KMS-11 (cell line): ENCODE measurements around the gene THOP1.

Experiments
- H2AFZ ChIP-seq: fragments of 200-600 bp; sonication (generic); 2 replicates; pipeline ENCODE4 v1.6.1; 2016; ENCODE audit warnings: antibody characterized with exemption, mixed run types, low read depth
- H3K27ac ChIP-seq: fragments of 200-600 bp; sonication (generic); 2 replicates; pipeline ENCODE4 v1.6.1; 2016; ENCODE audit warnings: mild to moderate bottlenecking, mixed run types
- H3K27me3 ChIP-seq: fragments of 200-600 bp; sonication (generic); 2 replicates; pipeline ENCODE4 v1.6.1; 2017; ENCODE audit warnings: mild to moderate bottlenecking, low read depth, mixed run types, moderate library complexity; ENCODE audit not compliant: insufficient read depth
- H3K36me3 ChIP-seq: fragments of 200-600 bp; sonication (generic); 2 replicates; pipeline ENCODE4 v1.6.1; 2017; ENCODE audit warnings: mild to moderate bottlenecking, mixed run types; ENCODE audit not compliant: insufficient read depth
- H3K4me1 ChIP-seq: fragments of 200-600 bp; sonication (generic); 2 replicates; pipeline ENCODE4 v1.6.1; 2016; ENCODE audit warnings: mild to moderate bottlenecking, low read depth, mixed run types; ENCODE audit not compliant: poor library complexity, severe bottlenecking
- H3K4me2 ChIP-seq: fragments of 200-600 bp; sonication (generic); 2 replicates; pipeline ENCODE4 v1.7.0; 2016; ENCODE audit warnings: mild to moderate bottlenecking, mixed run types
- H3K4me3 ChIP-seq: fragments of 200-600 bp; sonication (generic); IDR thresholded peaks from 2 replicates; pipeline ENCODE4 v1.6.1; 2017; ENCODE audit warnings: low read depth, low read length, mixed read lengths; ENCODE audit not compliant: insufficient read depth
- H3K79me2 ChIP-seq: fragments of 200-600 bp; sonication (generic); 2 replicates; pipeline ENCODE4 v1.6.1; 2016; ENCODE audit warnings: low read depth, mixed run types; ENCODE audit not compliant: insufficient read depth
- H3K9ac ChIP-seq: fragments of 200-600 bp; sonication (generic); 2 replicates; pipeline ENCODE4 v1.6.1; 2016; ENCODE audit warnings: mild to moderate bottlenecking, mixed run types
- H4K20me1 ChIP-seq: fragments of 200-600 bp; sonication (generic); 2 replicates; pipeline ENCODE4 v1.6.1; 2016; ENCODE audit warnings: mild to moderate bottlenecking, mixed run types; ENCODE audit not compliant: insufficient read depth
- TF ChIP-seq, protein P1 (sequence below): fragments of 200-600 bp; sonication (generic); conservative IDR thresholded peaks from 2 replicates; pipeline ENCODE4 v1.6.1; 2017; ENCODE audit warnings: low read depth, mild to moderate bottlenecking, antibody characterized with exemption, low read length, moderate library complexity, mixed read lengths

The THOP1 gene

GRCh38 chr19:2805261-2805900 lies 20.1 kb downstream of the THOP1 start:
- Histone ChIP-seq H3K4me1 (no peaks in the 10 kb centered on the region), H2AFZ (no peak overlapping the region), H4K20me1 (no peaks in the 10 kb centered on the region), H3K27me3 (no peaks in the 10 kb centered on the region), H3K4me2 (no peak overlapping the region), H3K27ac (no peak overlapping the region), H3K9ac (no peak overlapping the region), H3K4me3 (no peak overlapping the region), H3K36me3 (no peaks in the 10 kb centered on the region; the same call in 1 of the 2 replicates), H3K79me2 (no peaks in the 10 kb centered on the region)
- TF ChIP-seq, protein P1, sequence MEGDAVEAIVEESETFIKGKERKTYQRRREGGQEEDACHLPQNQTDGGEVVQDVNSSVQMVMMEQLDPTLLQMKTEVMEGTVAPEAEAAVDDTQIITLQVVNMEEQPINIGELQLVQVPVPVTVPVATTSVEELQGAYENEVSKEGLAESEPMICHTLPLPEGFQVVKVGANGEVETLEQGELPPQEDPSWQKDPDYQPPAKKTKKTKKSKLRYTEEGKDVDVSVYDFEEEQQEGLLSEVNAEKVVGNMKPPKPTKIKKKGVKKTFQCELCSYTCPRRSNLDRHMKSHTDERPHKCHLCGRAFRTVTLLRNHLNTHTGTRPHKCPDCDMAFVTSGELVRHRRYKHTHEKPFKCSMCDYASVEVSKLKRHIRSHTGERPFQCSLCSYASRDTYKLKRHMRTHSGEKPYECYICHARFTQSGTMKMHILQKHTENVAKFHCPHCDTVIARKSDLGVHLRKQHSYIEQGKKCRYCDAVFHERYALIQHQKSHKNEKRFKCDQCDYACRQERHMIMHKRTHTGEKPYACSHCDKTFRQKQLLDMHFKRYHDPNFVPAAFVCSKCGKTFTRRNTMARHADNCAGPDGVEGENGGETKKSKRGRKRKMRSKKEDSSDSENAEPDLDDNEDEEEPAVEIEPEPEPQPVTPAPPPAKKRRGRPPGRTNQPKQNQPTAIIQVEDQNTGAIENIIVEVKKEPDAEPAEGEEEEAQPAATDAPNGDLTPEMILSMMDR: no peak

DNA sequence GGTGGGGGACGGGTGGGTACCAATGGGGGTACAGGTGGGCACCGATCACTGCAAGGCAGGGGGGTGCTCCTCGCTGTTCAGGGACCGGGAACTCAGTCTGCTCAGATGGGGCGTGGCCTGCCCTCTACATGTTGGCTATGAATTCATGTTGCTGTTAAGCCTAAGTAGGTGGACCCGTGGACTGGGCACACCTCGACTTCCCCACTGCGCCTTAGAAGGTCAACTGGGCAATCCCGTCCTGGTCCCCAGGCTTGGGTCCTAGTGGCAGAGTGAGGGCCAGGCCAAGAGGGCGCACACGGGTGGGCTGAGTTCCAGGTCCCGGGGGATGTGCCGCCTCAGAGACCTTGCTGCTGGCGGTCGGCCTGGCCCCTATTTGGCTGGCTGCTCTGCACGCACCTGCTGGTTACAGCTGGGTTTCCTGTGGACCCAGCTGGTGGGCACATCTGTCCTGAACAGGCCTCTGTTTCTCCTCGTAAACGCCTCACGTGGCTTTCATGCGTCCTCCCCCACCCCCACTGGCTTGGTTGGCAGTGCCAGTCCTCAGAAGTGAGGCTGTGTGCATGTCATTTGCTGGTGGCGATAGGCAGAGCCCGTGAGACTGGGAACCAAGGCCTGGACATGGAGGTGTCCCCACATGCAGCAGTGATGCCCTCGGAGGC lies 20.8 kb downstream of the THOP1 start:
- TF ChIP-seq, protein P1: no peak
- H4K20me1 ChIP-seq: no peaks in the 10 kb centered on the region
- H3K27ac ChIP-seq: no peak overlapping the region
- no peaks in the 10 kb centered on the region for H3K4me1 ChIP-seq
- no peak overlapping the region for H3K9ac ChIP-seq
- H3K4me2 ChIP-seq: no peak overlapping the region
- H2AFZ ChIP-seq: no peak overlapping the region
- H3K36me3 ChIP-seq: no peaks in the 10 kb centered on the region; the same call in 1 of the 2 replicates
- H3K27me3 ChIP-seq: no peaks in the 10 kb centered on the region
- H3K4me3 ChIP-seq: no peak overlapping the region
- H3K79me2 ChIP-seq: no peaks in the 10 kb centered on the region

- no peaks in the 10 kb centered on the region for H3K4me1 ChIP-seq
- H3K4me2 ChIP-seq: no peak overlapping the region
- H2AFZ ChIP-seq: no peak overlapping the region
Measured at GRCh38 chr19:2806736-2807378, 21.6 kb downstream of the THOP1 start.

GRCh38 chr19:2807379-2808128 lies 22.3 kb downstream of the THOP1 start:
- Histone ChIP-seq H3K27ac (no peak overlapping the region), H3K4me1 (no peaks in the 10 kb centered on the region), H3K4me3 (no peak overlapping the region), H3K9ac (no peak overlapping the region), H3K27me3 (no peaks in the 10 kb centered on the region), H4K20me1 (no peaks in the 10 kb centered on the region), H3K4me2 (no peak overlapping the region), H3K79me2 (no peaks in the 10 kb centered on the region), H2AFZ (no peak overlapping the region), H3K36me3 (no peaks in the 10 kb centered on the region; the same call in 1 of the 2 replicates)
- TF ChIP-seq, protein P1: no peak

More at GRCh38 chr19:2806736-2807378, 21.6 kb downstream of the THOP1 start:
- no peak overlapping the region for H3K27ac ChIP-seq
- TF ChIP-seq, protein P1: no peak
- no peaks in the 10 kb centered on the region; the same call in 1 of the 2 replicates for H3K36me3 ChIP-seq
- H3K9ac ChIP-seq: no peak overlapping the region
- H3K79me2 ChIP-seq: no peaks in the 10 kb centered on the region
- no peaks in the 10 kb centered on the region for H4K20me1 ChIP-seq
- H3K27me3 ChIP-seq: no peaks in the 10 kb centered on the region
- H3K4me3 ChIP-seq: no peak overlapping the region
